Stimulated activated CD4-positive, alpha-beta T cell treated with anti-CD3 and anti-CD28 coated beads, Interleukin-1b, Interleukin-23, amount 100 ng/mL, for 24 hours (primary cell): Measurements from ENCODE around the gene ZNF211.

Source experiments
- DNase-seq, 4 experiments: peaks; one replicate each; pipeline ENCODE4 v3.0.0-alpha.2; 2020; ENCODE audit warnings: low read depth in 4 of 4, low spot score in 1 of 4

The ZNF211 gene

GRCh38 chr19:57655443-57655842, 22.5 kb downstream of the ZNF211 start:
- no peak for DNase-seq

- no peak for DNase-seq
Observed at GRCh38 chr19:57656346-57656745, 23.4 kb downstream of the ZNF211 start.

- DNase-seq: no peak
Observed at GRCh38 chr19:57664269-57665127, 31.5 kb downstream of the ZNF211 start.

GRCh38 chr19:57665261-57665806, 32.4 kb downstream of the ZNF211 start:
- DNase-seq: no peak

DNA sequence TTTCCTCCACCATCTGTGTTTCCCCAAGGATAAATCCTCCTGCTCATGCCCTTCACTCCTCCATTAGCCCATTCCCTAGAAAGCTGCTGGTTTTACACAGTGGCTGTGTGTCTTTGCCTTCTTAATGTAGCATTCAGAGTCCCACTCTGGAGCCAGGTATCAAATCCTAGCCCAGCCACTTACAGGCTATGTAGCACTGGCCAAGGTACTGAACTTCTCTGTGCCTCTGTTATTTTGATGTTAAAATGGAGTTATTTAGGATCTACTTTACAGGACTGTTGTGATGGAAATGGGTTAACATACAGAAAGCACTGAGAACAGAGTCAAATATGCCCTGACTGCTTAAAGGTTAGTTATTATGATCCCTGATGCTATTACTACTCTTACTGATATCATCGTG, 34.3 kb downstream of the ZNF211 start:
- DNase-seq: no peak

- no peak for DNase-seq
Observed at GRCh38 chr19:57668635-57669034, 35.7 kb downstream of the ZNF211 start, which contains the start of gene ZSCAN4. ZSCAN4 (plus strand) TSS chr19:57668935; CDS start chr19:57676146, 7,211 bp downstream.

- no peak for DNase-seq
Observed at GRCh38 chr19:57671124-57671895, 38.3 kb downstream of the ZNF211 start.

GRCh38 chr19:57672466-57672865, 39.5 kb downstream of the ZNF211 start:
- DNase-seq: no peak

- DNase-seq: no peak
Observed at GRCh38 chr19:57675881-57676280, 42.9 kb downstream of the ZNF211 start.

DNA sequence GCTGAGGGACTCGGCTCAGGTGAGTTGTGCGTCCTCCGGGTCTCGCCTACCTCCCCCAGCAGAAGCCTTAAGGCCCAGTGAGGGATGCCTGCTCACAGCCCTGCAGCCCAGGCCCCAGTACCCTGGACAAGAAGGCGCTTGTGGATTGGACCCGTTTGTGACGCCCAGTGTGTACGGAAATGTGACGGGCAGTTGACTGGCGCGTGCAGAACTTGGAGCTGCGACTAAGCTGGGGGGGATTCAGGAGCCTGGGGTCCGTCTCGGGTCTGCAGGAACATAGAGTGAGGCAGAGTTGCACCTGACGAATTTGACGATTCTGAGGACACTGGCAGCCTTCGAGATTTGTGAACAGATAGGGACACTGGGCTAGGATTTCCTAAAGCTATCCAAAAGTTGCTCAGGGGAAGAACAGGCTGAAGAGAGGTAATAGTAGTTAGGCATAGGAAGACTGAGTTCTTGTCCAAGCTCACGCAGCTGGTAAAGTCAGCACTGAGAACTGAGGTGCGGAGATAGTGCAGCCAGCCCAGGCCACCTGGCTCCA, 49.3 kb downstream of the ZNF211 start:
- no peak for DNase-seq

GRCh38 chr19:57686727-57687126, 53.8 kb downstream of the ZNF211 start:
- DNase-seq: no peak

GRCh38 chr19:57687363-57688010, 54.5 kb downstream of the ZNF211 start:
- DNase-seq: no peak

DNA sequence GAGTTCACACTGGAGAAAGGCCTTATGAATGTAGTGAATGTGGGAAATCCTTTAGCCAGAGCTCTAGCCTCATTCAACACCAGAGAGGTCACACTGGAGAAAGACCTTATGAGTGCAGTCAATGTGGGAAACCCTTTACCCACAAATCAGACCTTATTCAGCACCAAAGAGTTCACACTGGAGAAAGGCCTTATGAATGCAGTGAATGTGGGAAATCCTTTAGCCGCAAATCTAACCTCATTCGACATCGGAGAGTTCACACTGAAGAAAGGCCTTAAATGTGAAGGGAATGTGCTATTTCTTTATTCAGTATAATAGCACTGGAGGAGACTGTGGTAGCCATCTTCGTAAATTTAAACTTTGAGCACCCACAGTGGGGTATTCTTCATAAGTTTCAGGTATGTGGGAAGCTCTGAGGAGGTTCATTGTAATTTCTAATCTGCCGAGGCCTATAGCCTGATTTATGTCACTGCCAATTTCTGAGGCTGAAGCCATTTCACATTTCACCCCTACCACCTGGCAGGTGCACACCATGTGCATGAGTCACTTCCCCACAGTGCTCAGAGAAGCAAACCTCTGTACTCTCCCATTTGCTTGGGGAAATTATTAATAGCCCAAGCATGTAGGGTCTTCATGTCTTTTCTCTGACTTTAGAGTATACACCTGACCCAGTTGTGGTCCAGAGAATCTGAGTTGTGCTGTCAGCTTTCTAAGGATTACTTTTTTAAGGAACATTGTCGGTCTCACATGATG, 55.2 kb downstream of the ZNF211 start:
- DNase-seq: no peak

- DNase-seq: no peak
Observed at GRCh38 chr19:57689750-57690149, 56.8 kb downstream of the ZNF211 start.
